Measurements from ENCODE around the gene CALML4. TPM values are rescaled to one million over a fixed set of nuclear protein-coding genes. Genes with fewer than 3 reads are reported as not detected.

The CALML4 gene
- total RNA-seq, 1 donor from 2014 or later = 12.1 TPM

Other genes starting within 250 kb of the CALML4 start
- 30.3 and 34.4 TPM in 2 replicates for gene PIAS1, start 151.0 kb downstream of the CALML4 start, total RNA-seq
- 82.4 and 84.9 TPM in 2 replicates for gene CLN6, start 24.4 kb upstream of the CALML4 start, total RNA-seq
- 45.1 and 50.4 TPM in 2 replicates for gene FEM1B, start 72.4 kb upstream of the CALML4 start, total RNA-seq
- gene ITGA11, start 226.8 kb upstream of the CALML4 start, total RNA-seq = 0.92 and 2.3 TPM in 2 replicates

Data from activated T-helper 2 cell treated with anti-CD3 and anti-CD28 coated beads, Interferon-gamma antibody, Interleukin-2, Interleukin-4, amounts not matched to agents 10 μg/mL and 5 μg/mL and 100 μg/mL, durations not matched to agents 14 hours and 24 hours and 36 hours (primary cell).